ENCODE results near the gene DHX8. TPM values are rescaled to one million over a fixed set of nuclear protein-coding genes. Genes with fewer than 3 reads are reported as not detected.

The DHX8 gene
- total RNA-seq, 1 experiment from 2014 or later, result 66.8 TPM

GRCh38 chr17:43562679-43563599 lies 79.2 kb downstream of the DHX8 start:
- no peaks in the 10 kb centered on the region for H3K9me3 ChIP-seq
- no peaks in the 10 kb centered on the region for H3K27me3 ChIP-seq (replicated peaks; ENCODE audit: control insufficient read depth, insufficient read depth, low read length)
- intact Hi-C loops (cut with micrococcal nuclease; ENCODE audit: unreplicated experiment), result no loop called here
- DNase-seq, result peak; percentile 47 to 50
- BruUV-seq (replicated peaks), result no TSS peak
- peak overlapping the region; percentile 50 for H3K4me3 Mint-ChIP-seq (ENCODE audit: unreplicated experiment)
- POLR2A ChIA-PET, result interaction anchor here (0.6 to 1.1 kb wide), 4 partner anchors 11 to 38 kb away, joined by 3 to 5 read pairs (median 3); no protein-coding TSS in a partner anchor
- peaks cover 20% of the 10 kb centered on the region for H3K4me1 ChIP-seq
- no peak for TF ChIP-seq CTCF (IDR thresholded peaks at IDR 0.05; ENCODE audit: insufficient read depth in 1 of 2, low read depth in 1 of 2, low read length in 1 of 2, severe bottlenecking in 1 of 2, unreplicated experiment in 1 of 2)
- H3K27me3 Mint-ChIP-seq (ENCODE audit: insufficient read depth, unreplicated experiment), result no peaks in the 10 kb centered on the region
- H3K4me1 Mint-ChIP-seq (ENCODE audit: low read depth, unreplicated experiment), result peaks cover 31% of the 10 kb centered on the region
- H3K36me3 ChIP-seq (ENCODE audit: control insufficient read depth, insufficient read depth, low read length), result no peaks in the 10 kb centered on the region
- H3K9me3 Mint-ChIP-seq (ENCODE audit: unreplicated experiment), result no peaks in the 10 kb centered on the region
- CTCF ChIA-PET, result interaction anchor here (0.6 to 2.1 kb wide), 5 partner anchors 16 to 195 kb away, joined by 3 to 9 read pairs (median 3); partner anchors contain the start of gene DHX8
- peak overlapping the region; percentile 47 for H3K27ac Mint-ChIP-seq (ENCODE audit: unreplicated experiment)
- no peak overlapping the region for H3K4me3 ChIP-seq (ENCODE audit: low read depth, low read length)
- H3K36me3 Mint-ChIP-seq (ENCODE audit: insufficient read depth, unreplicated experiment), result no peaks in the 10 kb centered on the region

GRCh38 chr17:43563600-43564594 lies 80.1 kb downstream of the DHX8 start:
- ChIA-PET CTCF (interaction anchor here (2.1 kb wide), 1 partner anchor 15 kb away, joined by 6 read pairs; no protein-coding TSS in a partner anchor), POLR2A (interaction anchor here (0.7 kb wide), 1 partner anchor 160 kb away, joined by 5 read pairs; no protein-coding TSS in a partner anchor)
- DNase-seq, result no peak
- peak overlapping the region; percentile 47 for H3K27ac Mint-ChIP-seq (ENCODE audit: unreplicated experiment)
- H3K27me3 Mint-ChIP-seq (ENCODE audit: insufficient read depth, unreplicated experiment), result no peaks in the 10 kb centered on the region
- H3K4me1 Mint-ChIP-seq (ENCODE audit: low read depth, unreplicated experiment), result peaks cover 29% of the 10 kb centered on the region
- H3K36me3 Mint-ChIP-seq (ENCODE audit: insufficient read depth, unreplicated experiment), result no peaks in the 10 kb centered on the region
- no peak for TF ChIP-seq CTCF (IDR thresholded peaks at IDR 0.05; ENCODE audit: insufficient read depth in 1 of 2, low read depth in 1 of 2, low read length in 1 of 2, severe bottlenecking in 1 of 2, unreplicated experiment in 1 of 2)
- Histone ChIP-seq H3K27me3 (replicated peaks; ENCODE audit: control insufficient read depth, insufficient read depth, low read length) (no peaks in the 10 kb centered on the region), H3K36me3 (ENCODE audit: control insufficient read depth, insufficient read depth, low read length) (no peaks in the 10 kb centered on the region), H3K9me3 (no peaks in the 10 kb centered on the region), H3K4me3 (ENCODE audit: low read depth, low read length) (no peak overlapping the region), H3K4me1 (peaks cover 18% of the 10 kb centered on the region)
- intact Hi-C loops (cut with micrococcal nuclease; ENCODE audit: unreplicated experiment), result no loop called here
- H3K9me3 Mint-ChIP-seq (ENCODE audit: unreplicated experiment), result no peaks in the 10 kb centered on the region
- BruUV-seq (replicated peaks), result no TSS peak
- H3K4me3 Mint-ChIP-seq (ENCODE audit: unreplicated experiment), result no peak overlapping the region
